Gastroesophageal sphincter (tissue), 3 donors: ENCODE data around the gene DSCAML1.

Experiments used
- CTCF ChIP-seq, 4 experiments: fragments of 200-600 bp in 2 of 4; fragments of 450-650 bp in 2 of 4; sonication (generic) in 1 of 4; IDR thresholded peaks; one replicate each; pipeline ENCODE4 v1.5.1; 2017 to 2019; ENCODE audit warnings: antibody characterized with exemption in 4 of 4, mild to moderate bottlenecking in 2 of 4, moderate library complexity in 2 of 4
- POLR2A ChIP-seq, 2 donors: fragments of 450-650 bp; IDR thresholded peaks; one replicate each; pipeline ENCODE4 v1.6.1; 2017; ENCODE audit warnings: antibody characterized with exemption in 2 of 2, mild to moderate bottlenecking in 2 of 2, moderate library complexity in 1 of 2
- POLR2AphosphoS5 ChIP-seq: sonication (generic); formaldehyde crosslinking; IDR thresholded peaks from one replicate; pipeline ENCODE4 v1.6.1; 2017; ENCODE audit warnings: antibody characterized with exemption

- TF ChIP-seq POLR2AphosphoS5 (no peak), CTCF (IDR thresholded peaks at IDR 0.05) (no peak), POLR2A (IDR thresholded peaks at IDR 0.05) (no peak)
Observed at GRCh38 chr11:117838901-117839300, 41.9 kb upstream of the DSCAML1 start.
